ENCODE results near the gene COL8A2.

Gene COL8A2

DNA sequence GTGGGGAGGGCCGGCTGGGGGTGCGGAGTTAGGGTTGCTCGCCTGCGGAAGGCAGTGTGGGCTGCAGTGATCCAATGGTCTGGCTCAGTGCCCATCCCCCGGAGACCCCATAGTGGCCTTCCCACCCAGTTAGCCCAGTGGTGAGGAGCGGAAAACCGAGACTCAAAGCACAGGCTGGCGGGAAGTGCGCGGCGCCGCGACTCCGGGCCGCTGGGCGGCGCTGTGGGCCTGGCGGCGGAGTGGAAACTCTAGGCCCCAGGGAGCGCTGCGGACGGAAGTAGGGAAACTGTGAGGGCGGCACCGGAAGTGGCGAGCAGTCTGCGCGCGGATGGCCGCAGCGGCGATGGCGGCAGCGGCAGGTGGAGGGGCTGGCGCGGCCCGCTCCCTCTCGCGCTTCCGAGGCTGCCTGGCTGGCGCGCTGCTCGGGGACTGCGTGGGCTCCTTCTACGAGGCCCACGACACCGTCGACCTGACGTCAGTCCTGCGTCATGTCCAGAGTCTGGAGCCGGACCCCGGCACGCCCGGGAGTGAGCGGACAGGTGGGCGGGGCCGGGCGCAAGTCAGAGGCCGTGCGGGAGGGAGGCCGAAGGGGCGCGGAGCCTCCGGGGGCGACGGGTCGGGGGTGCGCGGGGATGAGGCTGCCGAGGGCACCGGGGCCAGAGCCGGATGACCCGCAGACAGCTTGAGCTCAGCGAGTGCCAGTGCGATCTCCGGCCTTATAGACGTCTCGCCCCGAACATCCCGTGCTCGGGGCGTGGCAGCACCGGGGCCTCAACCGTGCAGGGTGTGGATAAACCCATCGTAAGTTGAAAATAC lies 36.2 kb downstream of the COL8A2 start, which contains the start of gene ADPRS:
TSS of gene ADPRS (plus strand) at position 316 of the 816 bp plus-strand sequence. CDS start at position 329, 13 bp downstream.
- TF ChIP-seq, protein P1, sequence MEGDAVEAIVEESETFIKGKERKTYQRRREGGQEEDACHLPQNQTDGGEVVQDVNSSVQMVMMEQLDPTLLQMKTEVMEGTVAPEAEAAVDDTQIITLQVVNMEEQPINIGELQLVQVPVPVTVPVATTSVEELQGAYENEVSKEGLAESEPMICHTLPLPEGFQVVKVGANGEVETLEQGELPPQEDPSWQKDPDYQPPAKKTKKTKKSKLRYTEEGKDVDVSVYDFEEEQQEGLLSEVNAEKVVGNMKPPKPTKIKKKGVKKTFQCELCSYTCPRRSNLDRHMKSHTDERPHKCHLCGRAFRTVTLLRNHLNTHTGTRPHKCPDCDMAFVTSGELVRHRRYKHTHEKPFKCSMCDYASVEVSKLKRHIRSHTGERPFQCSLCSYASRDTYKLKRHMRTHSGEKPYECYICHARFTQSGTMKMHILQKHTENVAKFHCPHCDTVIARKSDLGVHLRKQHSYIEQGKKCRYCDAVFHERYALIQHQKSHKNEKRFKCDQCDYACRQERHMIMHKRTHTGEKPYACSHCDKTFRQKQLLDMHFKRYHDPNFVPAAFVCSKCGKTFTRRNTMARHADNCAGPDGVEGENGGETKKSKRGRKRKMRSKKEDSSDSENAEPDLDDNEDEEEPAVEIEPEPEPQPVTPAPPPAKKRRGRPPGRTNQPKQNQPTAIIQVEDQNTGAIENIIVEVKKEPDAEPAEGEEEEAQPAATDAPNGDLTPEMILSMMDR (IDR thresholded peaks at IDR 0.05) = peak; percentile 98

DNA sequence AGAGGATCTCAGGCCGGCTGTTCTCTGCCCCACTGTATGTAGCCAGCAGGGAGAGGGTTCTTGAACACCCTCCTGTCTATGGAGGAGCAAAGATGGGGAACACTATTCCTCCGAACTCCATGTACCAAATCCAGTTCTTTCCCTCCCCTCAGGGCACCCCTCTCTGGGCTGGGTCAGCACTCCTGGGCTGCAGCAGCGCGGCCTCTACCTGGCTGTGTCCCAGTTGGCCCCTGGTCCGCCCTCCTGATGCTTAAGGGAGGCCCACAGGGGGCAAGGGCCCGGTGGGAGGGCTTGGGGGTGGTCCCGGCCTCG lies 36.8 kb downstream of the COL8A2 start:
- TF ChIP-seq, protein P1 (IDR thresholded peaks at IDR 0.05) = no peak

DNA sequence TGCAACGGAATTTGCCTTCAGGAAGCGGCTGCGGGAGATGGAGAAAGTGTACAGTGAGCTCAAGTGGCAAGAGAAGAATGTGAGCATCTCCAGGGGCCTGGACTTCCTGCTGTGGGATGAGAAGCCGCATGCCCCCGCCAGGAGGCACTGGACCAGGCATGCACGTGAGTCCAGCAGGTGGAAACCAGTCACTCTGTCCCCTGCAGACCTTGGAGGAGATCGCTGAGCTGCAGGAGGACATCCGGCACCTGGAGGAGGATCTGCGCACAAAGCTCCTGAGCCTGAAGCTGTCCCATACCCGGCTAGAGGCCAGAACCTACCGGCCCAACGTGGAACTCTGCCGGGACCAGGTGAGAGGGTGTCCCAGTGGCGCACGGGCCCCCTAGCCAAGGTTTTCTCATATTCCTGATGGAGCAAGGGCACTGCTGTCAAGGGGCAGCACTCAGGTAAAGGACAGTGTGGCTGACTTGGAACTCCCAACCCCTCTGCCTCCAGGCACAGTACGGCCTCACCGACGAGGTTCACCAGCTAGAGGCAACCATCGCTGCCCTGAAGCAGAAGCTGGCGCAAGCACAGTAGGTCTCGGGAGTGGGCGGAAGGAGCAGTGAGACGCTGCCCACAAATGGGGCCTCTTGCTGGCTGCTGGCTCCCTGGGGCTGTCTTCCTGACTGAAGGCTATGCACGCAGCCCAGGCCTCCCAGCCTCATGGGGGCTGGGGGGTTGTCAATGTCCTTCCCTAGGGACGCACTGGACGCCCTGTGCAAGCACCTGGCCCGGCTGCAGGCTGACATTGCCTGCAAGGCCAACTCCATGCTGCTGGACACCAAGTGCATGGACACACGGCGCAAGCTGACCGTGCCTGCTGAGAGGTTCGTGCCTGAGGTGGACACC lies 37.5 kb downstream of the COL8A2 start:
- TF ChIP-seq, protein P1 (IDR thresholded peaks at IDR 0.05) = no peak

DNA sequence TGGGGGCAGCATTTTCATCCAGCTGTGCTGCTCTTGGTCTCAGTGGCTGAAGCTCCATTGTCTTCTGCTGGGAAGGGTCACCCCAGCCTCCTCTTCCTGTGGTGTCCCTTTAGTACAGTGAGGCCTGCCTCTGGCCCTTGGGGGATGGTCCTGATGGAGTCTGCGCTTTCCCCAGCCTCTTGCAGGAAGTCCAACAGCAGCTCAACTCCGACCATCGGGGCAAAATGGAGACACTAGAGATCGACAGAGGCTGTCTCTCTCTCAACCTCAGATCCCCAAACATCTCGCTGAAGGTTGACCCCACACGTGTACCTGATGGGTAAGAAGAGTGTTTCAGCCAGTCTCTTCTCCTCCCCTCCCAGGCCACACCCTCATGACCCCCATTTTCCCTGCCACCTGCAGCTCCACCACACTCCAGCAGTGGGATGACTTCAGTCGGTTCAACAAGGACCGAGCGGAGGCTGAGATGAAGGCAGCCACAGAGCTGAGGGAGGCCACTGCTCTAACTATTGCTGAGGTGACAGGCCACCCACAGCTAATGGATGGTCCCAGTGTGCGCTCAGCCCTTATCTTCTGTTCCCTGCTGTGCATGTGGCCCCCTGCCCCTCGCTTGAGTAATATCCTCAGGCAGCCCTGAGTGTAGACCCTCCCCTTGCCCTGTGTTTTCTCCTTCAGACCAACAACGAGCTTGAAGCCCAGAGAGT lies 38.3 kb downstream of the COL8A2 start:
- TF ChIP-seq, protein P1 (IDR thresholded peaks at IDR 0.05) = no peak

DNA sequence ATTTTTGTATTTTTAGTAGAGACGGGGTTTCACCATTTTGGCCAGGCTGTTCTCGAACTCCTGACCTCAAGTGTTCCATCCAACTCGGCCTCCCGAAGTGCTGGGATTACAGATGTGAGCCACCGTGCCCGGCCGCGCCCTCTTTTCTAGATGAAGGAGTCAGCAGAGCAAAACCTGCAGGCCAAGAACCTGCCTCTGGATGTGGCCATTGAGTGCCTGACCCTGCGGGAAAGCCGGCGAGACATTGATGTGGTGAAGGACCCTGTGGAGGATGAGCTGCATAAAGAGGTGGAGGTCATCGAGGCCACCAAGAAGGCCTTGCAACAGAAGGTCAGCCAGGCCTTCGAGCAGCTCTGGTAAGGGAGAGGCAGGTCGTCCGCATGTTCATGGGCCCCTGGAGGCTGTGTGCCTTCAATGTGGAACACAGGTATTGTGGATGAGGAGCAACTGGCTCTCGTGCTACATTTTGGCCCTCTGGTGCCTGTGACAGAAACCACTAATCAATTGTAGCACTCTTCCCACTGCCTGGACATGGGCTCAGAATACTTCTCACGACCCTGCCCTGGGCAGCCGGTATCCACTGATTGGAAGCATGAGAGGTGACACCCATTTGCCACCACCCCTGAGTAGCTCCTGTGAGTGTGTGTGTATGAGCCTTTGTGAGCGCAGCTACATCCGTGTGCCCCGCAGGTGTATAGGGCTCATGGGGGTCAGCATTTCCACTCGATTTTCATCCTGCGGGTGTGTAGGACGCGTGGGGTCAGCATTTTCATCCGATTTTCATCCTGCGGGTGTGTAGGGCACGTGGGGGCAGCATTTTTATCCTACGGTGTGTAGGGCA lies 39.1 kb downstream of the COL8A2 start:
- TF ChIP-seq, protein P1 (IDR thresholded peaks at IDR 0.05) = no peak

DNA sequence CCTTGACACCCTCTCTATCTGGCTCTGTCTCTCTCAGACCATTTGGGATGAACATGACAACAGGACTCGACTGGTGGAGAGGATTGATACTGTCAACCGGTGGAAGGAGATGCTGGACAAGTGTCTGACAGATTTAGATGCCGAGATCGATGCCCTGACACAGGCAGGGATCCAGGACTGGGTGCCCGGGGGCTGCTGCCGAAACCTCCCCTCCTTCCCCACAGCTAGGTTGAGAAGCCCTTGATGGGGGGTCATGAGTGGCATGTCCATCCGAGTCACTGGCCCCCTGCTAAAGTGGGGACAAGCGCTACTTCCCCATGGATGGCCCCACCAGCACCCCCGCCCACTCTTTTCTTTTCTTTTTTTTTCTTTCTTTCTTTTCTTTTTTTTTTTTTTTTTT lies 39.9 kb downstream of the COL8A2 start:
- TF ChIP-seq, protein P1 (IDR thresholded peaks at IDR 0.05) = no peak

Measured in LNCAP (cell line).